Loucy (cell line): ENCODE measurements around the gene STARD10.

Experiments used
- CTCF ChIP-seq: fragments of 200-600 bp; sonication (generic); conservative IDR thresholded peaks from 2 replicates; pipeline ENCODE4 v1.5.1; 2014; ENCODE audit warnings: mild to moderate bottlenecking, antibody characterized with exemption, low read length
- EZH2phosphoT487 ChIP-seq: fragments of 200-600 bp; IDR thresholded peaks from 2 replicates; pipeline ENCODE4 v1.6.1; 2018; ENCODE audit warnings: antibody characterized with exemption, mild to moderate bottlenecking, moderate library complexity, borderline replicate concordance

- TF ChIP-seq CTCF (no peak), EZH2phosphoT487 (no peak)
Measured at GRCh38 chr11:72772059-72772458, 21.8 kb downstream of the STARD10 start.
